HG03354 (cell line): Measurements from ENCODE around the gene MMP19.
"Not testable (repeated sequence)": the region's sequence is repeated elsewhere in the genome, so short reads cannot be mapped to it uniquely, and the experiment has no call there.

Experiments used
- ATAC-seq: cut with Tn5 transposase; IDR thresholded peaks from one replicate; pipeline ENCODE4 v1.9.1; 2021; ENCODE audit warnings: mild to moderate bottlenecking; ENCODE audit not compliant: unreplicated experiment, poor library complexity, severe bottlenecking

The MMP19 gene

DNA sequence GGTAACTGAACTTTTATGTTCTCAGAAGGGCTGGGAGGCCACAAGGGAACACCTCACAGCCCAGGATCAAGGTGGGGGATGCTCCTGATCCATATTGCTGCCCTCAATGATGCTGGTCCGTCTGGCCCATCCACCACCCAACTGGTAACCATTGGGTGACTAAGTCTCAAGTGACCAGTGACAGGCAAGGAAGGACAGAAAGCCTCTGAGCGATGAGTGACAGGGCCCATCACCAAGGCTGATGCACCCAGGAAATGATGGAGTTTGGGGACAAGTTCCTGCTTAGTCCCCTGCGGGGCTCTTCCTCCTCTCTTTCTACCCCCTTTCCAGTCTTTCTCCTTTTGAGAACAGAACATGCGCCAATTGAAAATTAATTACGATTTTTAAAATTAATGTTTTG is 2.6 kb upstream of the MMP19 start:
- no peak for ATAC-seq

DNA sequence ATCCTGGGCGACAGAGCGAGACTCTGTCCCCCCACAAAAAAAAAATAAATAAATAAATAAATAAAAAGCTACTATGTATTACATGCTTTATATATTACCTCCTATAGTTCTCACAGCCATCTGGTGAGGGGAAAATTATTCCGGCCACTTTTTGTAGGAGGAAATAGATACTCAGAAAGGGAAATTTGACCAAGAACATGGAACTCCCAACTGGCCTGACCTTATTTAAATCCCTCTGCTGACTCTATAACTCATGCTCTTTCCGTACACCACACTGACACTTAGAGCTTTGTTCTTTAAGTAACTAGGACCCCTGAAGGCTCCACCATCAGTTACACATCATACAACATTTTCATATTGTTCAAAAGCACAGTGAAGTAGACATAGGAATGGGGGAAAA is 2.2 kb upstream of the MMP19 start:
- ATAC-seq: no peak

DNA sequence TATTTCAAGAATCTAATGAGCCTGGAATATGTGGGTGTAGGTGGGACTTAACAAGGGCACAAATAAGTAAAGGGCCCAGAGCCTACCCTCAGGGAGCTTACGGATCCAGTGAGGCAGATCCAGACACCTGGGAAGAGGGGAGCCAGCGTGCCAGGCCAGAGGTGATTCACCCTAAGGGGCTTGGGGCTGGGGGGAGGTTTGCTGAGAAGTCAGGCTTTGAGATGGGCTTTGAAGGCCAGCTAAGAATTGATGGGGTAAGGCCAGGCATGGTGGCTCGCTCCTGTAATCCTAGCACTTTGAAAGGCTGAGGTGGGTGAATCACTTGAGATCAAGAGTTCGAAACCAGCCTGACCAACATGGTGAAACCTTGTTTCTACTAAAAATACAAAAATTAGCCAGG is 695 bp upstream of the MMP19 start:
- no peak for ATAC-seq

DNA sequence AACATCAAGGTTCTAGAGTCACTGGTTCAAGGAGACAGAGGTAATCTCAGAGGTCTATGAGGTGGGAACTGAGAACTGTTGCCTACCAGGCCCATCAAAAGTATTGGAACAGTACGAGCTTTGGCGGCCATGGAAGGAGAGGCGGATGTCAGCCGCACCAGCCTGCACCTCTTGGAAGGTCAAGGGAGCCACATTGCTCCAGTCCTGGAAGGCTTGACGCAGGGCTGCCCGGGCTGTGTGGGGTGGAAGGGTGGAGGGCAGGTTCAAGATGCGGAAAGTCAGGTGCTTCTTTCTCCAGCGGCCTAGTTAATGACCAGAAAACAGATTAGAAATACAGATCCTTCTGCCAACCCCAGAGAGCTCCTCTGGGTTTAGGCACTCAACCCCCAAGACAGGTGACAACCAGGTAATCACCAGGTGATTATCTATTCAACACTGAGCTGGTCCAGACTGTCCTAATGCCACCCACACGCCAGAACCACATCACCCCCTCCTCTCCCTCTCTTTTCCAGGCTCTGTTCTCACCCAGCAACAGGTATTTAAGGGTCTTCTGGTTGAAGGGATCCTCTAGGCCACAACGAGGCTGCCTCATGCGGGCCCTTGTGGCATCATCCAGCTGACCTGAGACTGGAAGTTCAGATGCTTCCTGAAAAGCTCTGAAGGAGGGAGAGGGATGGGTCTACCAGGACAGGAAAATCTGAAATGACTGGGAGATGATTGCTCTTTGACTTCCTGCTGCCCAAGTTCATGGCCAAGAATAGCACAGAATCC is 2.0 kb downstream of the MMP19 start:
- no peak for ATAC-seq

DNA sequence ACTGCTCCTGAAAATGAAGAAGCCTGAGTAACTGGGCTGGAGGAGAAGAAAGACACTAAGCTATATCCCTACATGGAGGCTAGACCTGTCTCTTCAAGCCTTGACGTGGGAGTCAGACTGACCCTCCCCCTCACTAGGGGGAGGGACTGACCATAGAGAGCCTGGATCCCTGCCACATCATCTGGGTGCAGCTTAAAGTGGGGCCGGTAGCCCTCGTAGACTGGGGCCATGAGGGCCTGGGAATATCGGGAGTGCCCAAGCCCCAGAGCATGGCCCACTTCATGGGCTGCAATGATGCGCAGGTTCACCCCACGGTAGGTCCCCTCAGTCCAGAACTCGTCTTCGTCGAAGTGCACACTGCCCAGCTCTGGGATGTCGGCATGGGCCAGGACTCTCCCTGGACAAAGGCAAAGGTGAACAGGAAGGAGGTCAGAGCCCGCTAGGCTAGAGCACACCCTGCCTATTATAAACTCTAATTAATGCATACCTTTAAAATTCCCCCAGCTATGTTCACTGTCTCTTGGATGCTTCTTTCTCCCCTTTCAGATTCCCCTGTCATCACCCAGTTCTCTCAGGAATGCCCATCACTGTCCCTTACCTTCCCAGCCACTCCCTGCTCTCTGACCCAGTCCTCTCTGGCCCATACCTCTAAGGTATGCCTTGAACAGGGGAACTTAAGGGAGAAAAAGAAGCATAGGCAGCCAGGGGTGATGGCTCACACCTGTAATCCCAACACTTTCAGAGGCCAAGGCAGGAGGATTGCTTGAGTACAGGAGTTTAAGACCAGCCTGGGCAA is 3.2 kb downstream of the MMP19 start:
- ATAC-seq: no peak

DNA sequence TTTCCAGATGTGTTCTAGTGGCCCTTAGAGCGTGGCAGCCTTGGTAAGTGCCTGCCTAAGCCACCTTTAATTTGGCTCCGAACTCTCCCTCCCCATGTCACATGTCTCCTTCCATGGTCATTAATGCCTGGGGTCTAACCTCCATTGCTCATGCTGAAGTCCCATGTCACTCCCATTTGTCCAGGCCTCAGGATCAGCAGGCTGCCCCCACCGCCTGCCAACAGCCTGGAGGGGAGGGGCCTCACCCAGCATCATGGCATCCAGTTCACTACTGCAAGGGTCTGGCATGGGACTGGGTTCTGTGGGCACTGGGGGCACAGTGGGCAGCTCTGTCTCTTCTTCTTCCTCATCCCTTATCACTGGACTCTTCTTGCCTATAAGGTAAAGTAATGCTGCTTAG is 4.4 kb downstream of the MMP19 start:
- ATAC-seq: no peak

DNA sequence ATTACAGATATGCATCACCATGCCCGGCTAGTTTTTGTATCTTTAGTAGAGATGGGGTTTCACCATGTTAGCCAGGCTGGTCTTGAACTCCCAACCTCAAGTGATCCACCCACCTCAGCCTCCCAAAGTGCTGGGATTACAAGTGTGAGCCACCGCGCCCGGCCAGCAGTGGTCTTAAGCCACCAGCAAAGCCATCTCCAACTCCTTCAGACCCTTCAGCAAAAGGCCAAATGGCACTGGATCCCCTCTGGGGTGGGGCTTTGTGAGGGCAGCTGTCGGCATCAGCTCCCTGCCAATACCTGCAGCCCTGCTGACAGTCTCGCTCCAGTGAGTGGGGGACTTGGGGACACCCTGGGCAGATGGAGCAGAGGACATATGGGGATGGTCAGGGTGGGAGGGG is 8.3 kb downstream of the MMP19 start:
- not testable (repeated sequence) for ATAC-seq

DNA sequence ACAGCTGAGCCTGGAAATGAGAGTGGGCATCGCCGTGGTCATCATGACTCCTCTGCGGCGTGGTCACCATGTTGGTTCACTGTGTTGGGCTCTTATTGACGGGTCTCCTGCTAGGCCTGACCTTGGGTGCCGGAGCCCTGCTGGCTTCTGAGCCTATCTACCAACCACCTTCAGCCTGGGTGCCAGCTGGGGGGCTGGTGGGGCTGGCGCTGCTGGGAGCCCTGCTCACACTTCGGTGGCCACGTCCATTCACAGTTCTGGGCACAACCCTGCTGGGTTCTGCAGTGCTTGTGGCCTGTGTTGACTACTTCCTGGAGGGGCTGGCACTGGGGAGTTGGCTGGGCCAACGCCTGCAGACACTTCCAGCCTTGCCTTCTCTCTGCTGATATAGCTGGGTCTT is 9.7 kb downstream of the MMP19 start:
- ATAC-seq: no peak

DNA sequence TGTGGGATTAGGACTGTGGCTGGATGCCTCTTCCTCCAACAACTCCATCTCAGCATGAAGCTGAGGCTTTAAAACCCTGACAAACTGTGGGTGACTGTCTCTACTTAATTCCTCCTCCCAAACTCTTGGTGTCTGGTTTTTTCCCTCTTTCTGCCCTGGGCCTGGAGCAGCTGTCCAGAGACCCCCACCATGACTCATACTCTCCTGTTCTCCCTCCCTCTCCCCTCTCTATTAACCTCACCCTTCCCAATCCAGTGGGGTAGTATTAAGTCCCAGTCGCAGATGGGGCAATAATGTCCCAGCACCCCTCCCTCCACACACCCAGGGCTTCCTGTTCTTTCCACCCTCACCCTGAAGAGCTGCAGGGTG is 11.3 kb downstream of the MMP19 start:
- no peak for ATAC-seq

DNA sequence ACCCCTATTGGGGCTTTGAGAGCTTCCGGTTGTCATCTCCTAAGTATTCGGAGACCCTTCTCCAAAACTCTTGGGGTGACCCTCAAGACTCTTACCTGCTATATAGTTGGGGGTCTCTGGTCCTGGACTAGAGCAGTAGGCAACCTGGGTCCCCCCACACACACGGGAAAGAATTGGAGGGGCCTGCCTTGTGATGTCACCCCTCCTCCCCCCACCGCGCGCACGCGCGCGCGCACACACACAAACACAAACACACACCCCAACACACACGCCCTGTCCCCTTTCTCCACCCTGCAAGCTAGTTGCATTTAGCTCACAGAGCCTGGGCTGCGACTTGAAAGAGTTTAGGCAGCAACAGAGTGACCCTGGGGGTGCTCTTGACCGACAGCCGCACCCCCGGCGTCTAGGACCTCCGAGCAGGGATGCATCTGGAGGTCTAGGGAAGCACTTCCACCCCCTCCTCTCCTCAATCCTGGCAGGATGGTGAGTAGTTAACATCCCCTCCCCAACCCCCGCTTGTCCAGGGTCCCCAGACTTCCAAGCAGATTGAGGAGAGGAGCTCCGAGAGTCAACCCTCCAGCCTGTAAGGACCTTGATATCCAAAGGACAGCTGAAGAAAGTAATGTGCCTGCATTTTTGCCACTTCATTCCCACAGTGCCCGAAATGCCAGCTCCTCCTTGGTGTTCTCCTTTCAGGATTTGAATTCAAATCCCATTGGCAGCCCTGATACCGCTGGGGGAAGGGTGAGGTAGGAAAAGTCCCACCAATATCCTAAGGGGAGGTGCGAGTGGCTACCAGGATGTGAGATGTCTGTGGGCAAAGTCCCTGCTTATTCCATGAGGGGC is 11.9 kb downstream of the MMP19 start:
- ATAC-seq: no peak

DNA sequence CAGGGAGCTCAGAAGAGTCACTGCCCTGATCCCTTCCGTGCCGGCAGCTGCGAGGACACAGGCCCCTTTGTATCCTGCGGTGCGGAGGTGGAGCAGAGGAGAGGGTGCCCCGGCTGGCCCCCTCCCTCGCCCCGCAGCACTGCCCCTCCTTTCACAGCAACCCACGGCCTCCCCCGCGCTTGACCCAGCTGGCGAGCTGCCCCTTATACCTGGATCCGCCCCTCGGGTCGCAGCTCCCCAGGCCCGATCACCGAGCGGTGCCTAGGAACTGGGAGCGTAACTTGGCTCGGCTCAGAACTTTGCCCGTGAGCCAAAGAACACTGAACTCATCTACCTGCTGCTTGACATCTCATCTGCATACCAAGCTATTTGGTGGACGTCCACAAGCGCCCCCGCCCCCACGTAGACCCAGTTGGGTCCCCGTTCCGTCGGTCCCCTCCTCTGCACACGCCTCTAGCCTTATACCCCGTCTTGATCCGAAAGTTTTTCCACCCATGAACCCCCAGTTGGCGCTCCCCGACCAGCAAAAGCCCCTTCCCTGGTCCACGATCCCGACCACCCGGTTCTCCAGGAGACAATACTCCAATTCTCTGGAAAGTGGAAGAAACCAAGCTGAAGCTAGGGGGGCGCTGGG is 12.7 kb downstream of the MMP19 start:
- peak; percentile 34 for ATAC-seq

DNA sequence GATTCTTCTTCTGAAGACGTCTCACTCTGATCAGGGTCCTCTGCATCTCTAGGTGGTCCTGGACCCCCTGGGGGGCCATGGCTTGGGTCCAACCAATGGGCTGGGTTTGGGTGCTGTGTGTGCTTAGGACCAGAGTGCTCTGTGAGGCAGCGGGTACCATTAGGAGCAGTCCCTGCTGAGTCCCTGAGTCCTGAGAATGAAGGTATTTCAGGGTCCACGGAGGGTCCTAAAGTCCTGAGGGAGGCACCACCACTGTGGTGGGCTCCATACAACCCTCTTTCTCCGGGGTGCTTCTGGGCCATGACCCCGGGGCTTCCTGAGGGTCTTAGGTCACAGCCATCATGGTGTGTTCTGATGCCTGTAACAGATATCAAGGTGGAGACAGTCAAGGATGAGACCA is 14.4 kb downstream of the MMP19 start:
- ATAC-seq: no peak

DNA sequence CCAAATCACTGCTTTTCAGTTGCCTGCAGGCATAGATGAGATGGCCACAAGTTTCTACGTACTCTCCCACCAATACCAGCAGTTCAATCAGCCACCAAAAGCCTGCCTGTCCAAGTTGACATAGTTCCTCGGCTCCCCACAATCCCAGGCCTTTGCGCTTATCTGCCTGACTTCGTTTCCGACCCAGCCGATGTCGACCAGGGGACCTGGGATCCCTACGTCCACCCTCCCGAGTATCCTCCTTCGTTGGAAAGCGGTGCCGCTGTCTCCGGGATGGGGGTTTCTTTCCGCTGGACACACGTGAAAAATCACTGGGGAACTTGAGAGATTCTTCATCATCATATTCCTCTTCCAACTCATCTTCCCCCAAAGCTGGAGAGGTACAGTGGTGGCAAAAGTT is 14.9 kb downstream of the MMP19 start:
- no peak for ATAC-seq

DNA sequence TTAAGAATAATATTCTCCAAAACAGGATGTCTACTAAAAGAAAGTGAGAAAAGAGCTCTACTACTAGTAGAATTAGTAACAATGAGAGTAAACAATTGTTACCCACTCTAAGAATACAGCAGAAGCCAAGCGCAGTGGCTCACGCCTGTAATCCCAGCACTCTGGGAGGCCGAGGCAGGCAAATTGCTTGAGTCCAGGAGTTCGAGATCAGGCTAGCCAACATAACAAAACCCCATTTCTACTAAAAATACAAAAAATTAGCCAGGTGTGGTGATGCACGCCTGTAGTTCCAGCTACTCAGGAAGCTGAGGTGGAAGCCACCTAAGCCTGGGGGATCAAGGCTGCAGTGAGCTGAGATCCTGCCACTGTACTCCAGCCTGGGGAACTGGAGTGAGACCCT is 18.0 kb downstream of the MMP19 start:
- ATAC-seq: no peak

DNA sequence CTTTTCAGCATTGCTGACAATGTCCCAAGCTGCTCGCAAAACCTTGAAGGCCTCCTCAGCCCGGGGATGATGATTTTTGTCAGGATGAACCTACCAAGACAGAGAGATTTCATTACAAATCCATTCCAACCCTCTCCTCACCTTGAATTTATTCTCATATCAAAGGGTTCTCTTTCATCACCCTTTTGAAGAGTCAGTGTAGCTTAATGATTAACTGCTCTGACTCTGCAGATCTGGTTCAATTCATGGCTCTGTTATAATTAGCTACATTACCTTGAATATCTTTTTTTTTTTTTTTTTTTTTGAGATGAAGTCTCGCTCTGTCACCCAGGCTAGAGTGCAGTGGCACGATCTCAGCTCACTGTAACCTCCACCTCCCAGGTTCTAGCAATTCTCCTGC is 19.3 kb downstream of the MMP19 start:
- no peak for ATAC-seq

DNA sequence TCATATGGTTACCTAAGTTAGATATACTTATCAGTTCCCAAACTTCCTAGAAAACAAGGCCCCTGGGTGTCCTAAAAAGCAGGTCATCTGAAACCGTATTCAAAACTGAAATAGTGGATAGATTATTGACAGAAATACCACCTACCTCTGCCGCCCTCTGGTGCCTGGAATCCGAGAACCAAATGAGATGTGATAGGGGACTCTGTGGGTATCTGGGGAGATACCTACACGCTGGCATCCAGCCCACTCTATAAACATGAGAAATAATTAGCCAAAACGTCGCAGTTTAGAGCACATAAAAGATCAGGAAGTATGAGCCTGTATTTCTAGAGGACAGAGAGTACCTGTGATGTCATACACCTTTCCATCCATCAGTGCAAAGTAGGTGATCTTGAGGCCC is 20.5 kb downstream of the MMP19 start:
- ATAC-seq: no peak

DNA sequence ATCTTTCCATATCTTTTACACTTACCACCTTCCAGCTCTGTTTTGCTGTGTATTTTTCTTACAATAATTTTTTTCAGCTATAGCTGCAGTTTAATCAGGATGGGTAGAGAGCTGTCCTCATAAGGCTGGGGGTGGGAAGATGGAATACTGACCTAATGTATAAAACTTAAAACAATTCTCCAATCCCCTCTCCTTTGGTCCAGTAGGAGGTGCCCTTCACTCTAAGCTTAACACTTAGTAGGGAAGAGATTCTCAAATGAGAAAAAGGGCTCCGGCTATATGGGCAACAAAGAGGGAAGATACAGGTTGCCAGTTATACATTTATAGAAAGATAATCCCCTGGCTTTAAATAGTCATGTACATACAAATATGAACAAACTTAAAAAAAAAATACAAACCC is 22.1 kb downstream of the MMP19 start:
- no peak for ATAC-seq

DNA sequence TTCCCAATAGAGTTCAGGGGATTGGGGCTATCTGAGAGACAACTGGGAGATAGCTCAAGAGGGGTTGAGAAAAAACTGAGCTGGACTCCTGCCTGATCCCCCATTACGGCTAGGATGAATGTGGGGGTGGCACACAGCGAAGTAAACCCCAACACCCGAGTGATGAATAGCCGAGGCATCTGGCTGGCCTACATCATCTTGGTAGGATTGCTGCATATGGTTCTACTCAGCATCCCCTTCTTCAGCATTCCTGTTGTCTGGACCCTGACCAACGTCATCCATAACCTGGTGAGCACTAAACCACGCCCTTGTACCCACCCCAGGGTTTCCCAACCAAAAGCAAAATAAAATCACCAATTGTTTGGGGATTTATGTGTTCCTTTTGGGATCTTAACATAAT is 23.9 kb downstream of the MMP19 start:
- ATAC-seq: no peak

DNA sequence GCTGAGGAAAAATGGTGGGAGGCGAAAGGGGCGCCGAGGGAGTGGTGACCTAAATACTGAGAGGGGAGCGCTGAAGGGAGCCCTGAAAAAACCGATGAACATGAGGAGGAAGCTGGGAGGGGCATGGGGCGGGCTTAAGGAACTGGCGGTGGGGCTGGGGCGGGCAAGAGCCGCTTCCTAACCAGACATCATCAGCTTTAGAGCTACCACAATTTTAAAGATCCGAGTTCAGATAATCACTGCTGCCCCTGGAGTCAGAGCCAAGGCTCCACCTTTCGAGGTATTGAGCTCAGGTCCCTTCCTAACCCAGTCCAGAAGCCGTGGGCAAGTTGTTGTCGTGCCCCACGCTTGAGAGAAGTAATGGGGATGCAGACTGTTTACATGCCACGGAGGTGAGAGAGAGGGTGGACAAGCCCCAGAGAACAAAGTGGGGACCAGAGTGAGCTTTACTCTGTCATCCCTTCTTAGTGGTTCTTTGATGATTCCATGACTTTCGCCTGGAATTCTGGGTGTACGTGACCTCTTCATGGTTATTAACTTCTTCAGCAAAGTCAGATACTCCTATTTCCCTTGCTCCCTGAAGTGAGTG is 24.5 kb downstream of the MMP19 start:
- peak; percentile 30 for ATAC-seq
